ENCODE results near the gene BABAM2. TPM values are rescaled to one million over a fixed set of nuclear protein-coding genes. Genes with fewer than 3 reads are reported as not detected.
A peak's percentile ranks its signal among the peaks of the same experiment; 100 is the strongest.

The BABAM2 gene
- total and polyA plus RNA-seq, 7 experiments from 2014 or later, result 34.2 to 58.2 (median 44.2) TPM

DNA sequence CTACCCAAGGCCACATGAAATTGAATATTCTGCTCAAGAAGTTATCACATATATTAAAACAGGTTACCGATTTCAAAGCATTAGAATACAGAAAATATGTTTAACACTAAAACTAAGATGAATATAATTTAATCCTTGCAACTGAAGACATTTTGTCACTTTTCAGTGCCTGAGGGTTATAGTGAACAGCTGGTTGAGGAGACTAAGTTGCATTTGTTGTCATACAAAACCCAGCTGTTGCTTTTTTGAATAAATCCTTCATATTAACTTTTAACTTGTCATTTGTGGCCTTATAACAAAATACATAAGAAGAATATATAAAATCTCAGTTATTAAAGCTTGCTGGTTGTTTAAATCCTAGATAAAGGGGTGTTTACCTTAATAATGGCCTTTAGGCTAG is 37.8 kb upstream of the BABAM2 start:
- intact Hi-C loops (cut with micrococcal nuclease), result no loop called here
- DNase-seq, result no peak
- no peaks in the 10 kb centered on the region for H3K27me3 Mint-ChIP-seq
- CTCF ChIA-PET, result no interaction called here
- POLR2A ChIA-PET, result no interaction called here
- H3K27ac Mint-ChIP-seq, result no peak overlapping the region
- Histone ChIP-seq H3K27ac (ENCODE audit: low read depth, low read length) (no peak overlapping the region), H3K4me1 (ENCODE audit: control insufficient read depth in 2 of 2, insufficient read depth in 2 of 2, low read length in 2 of 2) (no peaks in the 10 kb centered on the region), H3K4me3 (ENCODE audit: low read length) (no peak overlapping the region), H3K36me3 (ENCODE audit: control insufficient read depth in 2 of 3, insufficient read depth in 3 of 3, low read length in 3 of 3) (no peaks in the 10 kb centered on the region), H3K27me3 (ENCODE audit: control insufficient read depth in 2 of 2, insufficient read depth in 2 of 2, low read length in 2 of 2) (no peaks in the 10 kb centered on the region), H3K9me3 (ENCODE audit: control insufficient read depth in 2 of 3, low read length in 3 of 3) (no peaks in the 10 kb centered on the region)
- peaks cover 0 to 13% (median under 1%) of the 10 kb centered on the region in 11 donors for H3K9me3 Mint-ChIP-seq
- H3K4me3 Mint-ChIP-seq, result no peak overlapping the region
- no peak for ATAC-seq
- peaks cover 0 to 12% (median 0%) of the 10 kb centered on the region in 7 donors for H3K4me1 Mint-ChIP-seq
- peaks cover 0 to 23% (median 13%) of the 10 kb centered on the region in 5 donors for H3K36me3 Mint-ChIP-seq

DNA sequence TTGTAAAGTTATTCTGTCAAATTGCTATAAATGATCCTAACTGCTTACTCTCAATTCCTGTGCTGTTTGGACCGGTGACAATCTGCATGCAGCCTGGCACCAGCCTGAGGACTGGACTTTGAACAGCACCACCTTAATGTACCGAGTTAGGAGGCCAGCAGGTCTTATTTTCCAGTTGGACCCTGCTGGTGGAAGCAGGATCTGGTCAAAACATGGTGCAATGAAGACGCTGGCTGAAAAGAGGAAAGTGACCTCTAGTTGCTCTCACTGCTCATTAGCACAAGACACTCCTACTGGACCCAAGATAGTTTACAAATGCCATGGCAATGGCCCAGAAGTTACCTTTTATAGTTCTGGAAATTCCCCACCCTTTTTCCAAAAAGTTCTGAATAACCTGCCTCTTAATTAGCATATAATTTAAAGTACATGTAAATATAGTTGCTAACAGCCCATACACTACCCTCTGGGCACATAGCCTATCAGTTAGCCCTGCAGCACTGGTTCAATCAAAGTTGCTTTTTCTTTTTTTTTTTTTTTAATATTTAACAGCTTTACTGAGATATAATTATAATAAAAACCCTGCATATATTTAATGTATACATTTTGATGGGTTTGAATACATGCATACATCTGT is 36.2 kb upstream of the BABAM2 start:
- Histone ChIP-seq H3K36me3 (ENCODE audit: control insufficient read depth in 2 of 3, insufficient read depth in 3 of 3, low read length in 3 of 3) (no peaks in the 10 kb centered on the region), H3K27ac (ENCODE audit: low read depth, low read length) (no peak overlapping the region), H3K4me1 (ENCODE audit: control insufficient read depth in 2 of 2, insufficient read depth in 2 of 2, low read length in 2 of 2) (no peaks in the 10 kb centered on the region), H3K27me3 (ENCODE audit: control insufficient read depth in 2 of 2, insufficient read depth in 2 of 2, low read length in 2 of 2) (no peaks in the 10 kb centered on the region), H3K9me3 (ENCODE audit: control insufficient read depth in 2 of 3, low read length in 3 of 3) (no peaks in the 10 kb centered on the region), H3K4me3 (ENCODE audit: low read length) (no peak overlapping the region)
- ChIA-PET POLR2A (no interaction called here), CTCF (no interaction called here)
- H3K36me3 Mint-ChIP-seq, result peaks cover 0 to 32% (median 16%) of the 10 kb centered on the region in 5 donors
- DNase-seq, result no peak
- H3K27me3 Mint-ChIP-seq, result no peaks in the 10 kb centered on the region
- peak; percentile 63 for ATAC-seq
- H3K4me1 Mint-ChIP-seq, result peaks cover 0 to 17% (median 0%) of the 10 kb centered on the region in 7 donors
- H3K4me3 Mint-ChIP-seq, result no peak overlapping the region
- no peak overlapping the region for H3K27ac Mint-ChIP-seq
- intact Hi-C loops (cut with micrococcal nuclease), result no loop called here
- H3K9me3 Mint-ChIP-seq, result peaks cover 0 to 15% (median 5%) of the 10 kb centered on the region in 11 donors

DNA sequence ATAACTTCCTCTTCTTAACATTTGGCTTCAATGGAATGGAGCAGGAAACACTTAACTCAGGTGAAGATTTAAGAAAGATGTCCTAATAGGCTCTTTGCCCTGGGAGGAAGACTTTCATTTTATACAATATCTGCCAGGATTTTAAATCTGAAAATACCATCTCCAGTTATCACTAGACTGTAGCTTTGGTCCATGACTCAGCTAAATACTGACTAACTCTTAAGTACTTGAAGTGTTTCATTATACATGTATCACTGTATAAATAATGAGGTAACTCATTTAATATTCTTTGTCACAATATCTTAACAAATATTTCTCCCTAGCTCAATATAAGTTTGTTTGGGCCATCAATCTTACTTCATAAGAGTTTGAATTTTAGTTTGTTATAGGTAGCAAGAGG is 35.1 kb upstream of the BABAM2 start:
- no peaks in the 10 kb centered on the region for H3K9me3 ChIP-seq (ENCODE audit: control insufficient read depth in 2 of 3, low read length in 3 of 3)
- DNase-seq, result no peak
- H3K36me3 Mint-ChIP-seq, result peaks cover 0 to 32% (median 13%) of the 10 kb centered on the region in 5 donors
- ATAC-seq, result no peak
- H3K4me1 ChIP-seq (ENCODE audit: control insufficient read depth in 2 of 2, insufficient read depth in 2 of 2, low read length in 2 of 2), result no peaks in the 10 kb centered on the region
- H3K27ac ChIP-seq (ENCODE audit: low read depth, low read length), result no peak overlapping the region
- H3K27ac Mint-ChIP-seq, result no peak overlapping the region
- ChIA-PET CTCF (no interaction called here), POLR2A (no interaction called here)
- no peaks in the 10 kb centered on the region for H3K27me3 Mint-ChIP-seq
- H3K9me3 Mint-ChIP-seq, result peaks cover 0 to 15% (median 5%) of the 10 kb centered on the region in 11 donors
- H3K4me3 Mint-ChIP-seq, result no peak overlapping the region
- intact Hi-C loops (cut with micrococcal nuclease), result no loop called here
- H3K4me3 ChIP-seq (ENCODE audit: low read length), result no peak overlapping the region
- H3K4me1 Mint-ChIP-seq, result peaks cover 0 to 17% (median 0%) of the 10 kb centered on the region in 7 donors
- no peaks in the 10 kb centered on the region for H3K36me3 ChIP-seq (ENCODE audit: control insufficient read depth in 2 of 3, insufficient read depth in 3 of 3, low read length in 3 of 3)
- H3K27me3 ChIP-seq (ENCODE audit: control insufficient read depth in 2 of 2, insufficient read depth in 2 of 2, low read length in 2 of 2), result no peaks in the 10 kb centered on the region

DNA sequence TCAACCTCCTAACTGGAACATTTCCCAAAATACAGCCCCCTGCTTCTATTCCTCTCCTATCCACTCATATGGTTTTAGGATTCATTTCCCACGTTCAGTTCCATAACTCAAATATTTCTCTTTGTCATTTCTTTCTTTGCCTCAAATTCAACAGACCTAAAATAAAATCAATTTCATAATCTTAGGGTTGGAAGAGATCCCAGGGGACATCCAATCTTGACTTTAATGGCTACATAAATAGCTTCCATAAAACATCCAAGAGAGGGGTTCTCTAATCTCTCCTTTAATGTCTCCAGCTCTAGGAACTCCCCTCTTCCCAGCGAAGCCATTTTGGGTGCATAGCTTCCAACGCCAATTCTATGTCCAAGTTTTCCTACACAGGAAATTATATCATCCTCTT is 34.1 kb upstream of the BABAM2 start:
- Mint-ChIP-seq H3K36me3 (peaks cover 0 to 32% (median 13%) of the 10 kb centered on the region in 5 donors), H3K27me3 (no peaks in the 10 kb centered on the region), H3K9me3 (peaks cover 0 to 15% (median 5%) of the 10 kb centered on the region in 11 donors), H3K27ac (no peak overlapping the region), H3K4me1 (peaks cover 0 to 17% (median 0%) of the 10 kb centered on the region in 7 donors), H3K4me3 (no peak overlapping the region)
- ChIA-PET CTCF (interaction anchor here (1.2 kb wide), 1 partner anchor 165 kb away, joined by 6 read pairs; no protein-coding TSS in a partner anchor), POLR2A (no interaction called here)
- Histone ChIP-seq H3K4me3 (ENCODE audit: low read length) (no peak overlapping the region), H3K9me3 (ENCODE audit: control insufficient read depth in 2 of 3, low read length in 3 of 3) (no peaks in the 10 kb centered on the region), H3K36me3 (ENCODE audit: control insufficient read depth in 2 of 3, insufficient read depth in 3 of 3, low read length in 3 of 3) (no peaks in the 10 kb centered on the region), H3K27me3 (ENCODE audit: control insufficient read depth in 2 of 2, insufficient read depth in 2 of 2, low read length in 2 of 2) (no peaks in the 10 kb centered on the region), H3K27ac (ENCODE audit: low read depth, low read length) (no peak overlapping the region), H3K4me1 (ENCODE audit: control insufficient read depth in 2 of 2, insufficient read depth in 2 of 2, low read length in 2 of 2) (no peaks in the 10 kb centered on the region)
- ATAC-seq, result no peak
- intact Hi-C loops (cut with micrococcal nuclease), result no loop called here
- DNase-seq, result no peak

DNA sequence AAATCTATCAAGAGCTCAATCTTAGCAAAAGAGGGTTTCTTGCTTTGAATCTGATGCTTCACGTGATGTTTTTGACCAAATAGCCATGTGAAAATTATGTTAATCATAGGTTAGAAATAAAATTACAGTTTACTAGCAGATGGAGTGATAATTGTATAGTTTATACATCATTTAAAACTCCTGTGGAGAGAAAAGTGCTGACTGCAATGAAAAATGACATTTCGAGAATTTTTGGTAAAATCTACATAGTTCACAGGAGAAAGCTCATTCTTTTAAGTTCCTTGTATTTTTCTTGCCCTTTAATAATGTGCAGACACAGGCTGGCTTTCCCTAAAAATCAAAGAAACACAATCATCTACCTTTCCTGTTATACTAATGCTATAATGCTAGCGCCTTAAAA is 33.6 kb upstream of the BABAM2 start:
- Mint-ChIP-seq H3K4me1 (peaks cover 0 to 17% (median 0%) of the 10 kb centered on the region in 7 donors), H3K9me3 (peaks cover 0 to 15% (median 5%) of the 10 kb centered on the region in 11 donors), H3K27me3 (no peaks in the 10 kb centered on the region), H3K4me3 (no peak overlapping the region), H3K36me3 (peaks cover 0 to 32% (median 13%) of the 10 kb centered on the region in 5 donors), H3K27ac (no peak overlapping the region)
- Histone ChIP-seq H3K4me3 (ENCODE audit: low read length) (no peak overlapping the region), H3K27ac (ENCODE audit: low read depth, low read length) (no peak overlapping the region), H3K4me1 (ENCODE audit: control insufficient read depth in 2 of 2, insufficient read depth in 2 of 2, low read length in 2 of 2) (no peaks in the 10 kb centered on the region), H3K27me3 (ENCODE audit: control insufficient read depth in 2 of 2, insufficient read depth in 2 of 2, low read length in 2 of 2) (no peaks in the 10 kb centered on the region), H3K9me3 (ENCODE audit: control insufficient read depth in 2 of 3, low read length in 3 of 3) (no peaks in the 10 kb centered on the region), H3K36me3 (ENCODE audit: control insufficient read depth in 2 of 3, insufficient read depth in 3 of 3, low read length in 3 of 3) (no peaks in the 10 kb centered on the region)
- ChIA-PET CTCF (interaction anchor here (1.2 kb wide), 1 partner anchor 166 kb away, joined by 6 read pairs; no protein-coding TSS in a partner anchor), POLR2A (no interaction called here)
- no peak for ATAC-seq
- intact Hi-C loops (cut with micrococcal nuclease), result no loop called here
- DNase-seq, result no peak

DNA sequence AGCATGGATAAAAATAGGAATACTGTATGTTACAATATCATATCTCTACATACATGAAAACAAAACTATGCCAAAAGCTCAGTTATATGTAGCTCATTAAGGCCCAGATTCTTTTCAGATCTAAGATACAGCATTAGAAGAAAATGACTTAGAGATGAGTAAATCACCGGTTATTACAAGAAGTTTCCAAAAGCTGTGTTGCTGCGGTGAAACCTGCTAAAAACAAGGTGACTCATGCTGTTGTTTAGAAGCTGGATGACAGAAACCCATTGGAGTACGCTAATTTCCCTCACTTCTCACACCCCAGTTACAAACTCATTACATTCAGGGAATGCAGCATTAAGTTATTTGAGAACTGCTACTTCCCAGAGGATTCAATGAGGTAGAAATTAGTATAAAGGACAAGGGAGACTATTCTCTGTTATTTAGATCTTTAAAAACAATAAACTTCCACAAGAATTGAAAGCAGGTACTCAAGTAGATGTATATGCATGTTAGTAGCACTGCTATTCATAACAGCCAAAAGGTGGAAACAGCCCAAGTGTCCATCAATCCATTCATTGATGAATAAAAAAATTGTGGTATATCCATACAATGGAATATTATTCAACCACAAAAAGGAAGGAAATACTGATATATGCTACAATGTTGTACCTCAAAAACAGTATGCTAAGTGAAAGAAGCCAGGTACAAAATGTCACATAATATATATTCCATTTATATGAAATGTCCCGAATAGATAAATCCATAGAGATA is 32.9 kb upstream of the BABAM2 start:
- no peaks in the 10 kb centered on the region for H3K9me3 ChIP-seq (ENCODE audit: control insufficient read depth in 2 of 3, low read length in 3 of 3)
- H3K9me3 Mint-ChIP-seq, result peaks cover 0 to 15% (median 5%) of the 10 kb centered on the region in 11 donors

More for the DNA sequence above, 32.9 kb upstream of the BABAM2 start:
- Mint-ChIP-seq H3K4me3 (no peak overlapping the region), H3K4me1 (peaks cover 0 to 17% (median 0%) of the 10 kb centered on the region in 7 donors), H3K27me3 (no peaks in the 10 kb centered on the region), H3K27ac (no peak overlapping the region), H3K36me3 (peaks cover 0 to 32% (median 13%) of the 10 kb centered on the region in 5 donors)
- Histone ChIP-seq H3K27me3 (ENCODE audit: control insufficient read depth in 2 of 2, insufficient read depth in 2 of 2, low read length in 2 of 2) (no peaks in the 10 kb centered on the region), H3K27ac (ENCODE audit: low read depth, low read length) (no peak overlapping the region), H3K4me1 (ENCODE audit: control insufficient read depth in 2 of 2, insufficient read depth in 2 of 2, low read length in 2 of 2) (no peaks in the 10 kb centered on the region), H3K36me3 (ENCODE audit: control insufficient read depth in 2 of 3, insufficient read depth in 3 of 3, low read length in 3 of 3) (no peaks in the 10 kb centered on the region), H3K4me3 (ENCODE audit: low read length) (no peak overlapping the region)
- CTCF ChIA-PET, result interaction anchor here (1.2 kb wide), 1 partner anchor 166 kb away, joined by 6 read pairs; no protein-coding TSS in a partner anchor
- POLR2A ChIA-PET, result no interaction called here
- intact Hi-C loops (cut with micrococcal nuclease), result no loop called here
- no peak for DNase-seq
- ATAC-seq, result no peak
